Neural progenitor cell (in vitro differentiated cells): Measurements from ENCODE around the gene MPEG1. TPM values are rescaled to one million over a fixed set of nuclear protein-coding genes. Genes with fewer than 3 reads are reported as not detected.

ENCODE experiments used
- DNase-seq: peaks from one replicate; pipeline ENCODE4 v3.0.0-alpha.2; 2016; ENCODE audit warnings: low spot score
- H2AFZ ChIP-seq: fragments of 200-600 bp; sonication (generic); replicated peaks from 2 replicates; pipeline ENCODE4 v1.6.1; 2016; ENCODE audit warnings: antibody characterized with exemption
- H3F3A ChIP-seq: fragments of 200-600 bp; sonication (generic); 2 replicates; pipeline ENCODE4 v1.6.1; 2016; ENCODE audit warnings: antibody characterized with exemption, low read depth
- H3K27ac ChIP-seq: fragments of 200-600 bp; sonication (generic); 2 replicates; pipeline ENCODE4 v1.5.1; 2016; ENCODE audit warnings: mild to moderate bottlenecking
- H3K27me3 ChIP-seq: fragments of 200-600 bp; sonication (generic); 2 replicates; pipeline ENCODE4 v1.6.1; 2016; ENCODE audit warnings: mild to moderate bottlenecking, moderate library complexity
- H3K36me3 ChIP-seq: fragments of 200-600 bp; sonication (generic); 2 replicates; pipeline ENCODE4 v1.5.1; 2016
- H3K4me1 ChIP-seq: fragments of 200-600 bp; sonication (generic); 2 replicates; pipeline ENCODE4 v1.6.1; 2016; ENCODE audit warnings: mixed run types
- H3K4me2 ChIP-seq: fragments of 200-600 bp; sonication (generic); 2 replicates; pipeline ENCODE4 v1.6.1; 2016
- H3K4me3 ChIP-seq: fragments of 200-600 bp; sonication (generic); 2 replicates; pipeline ENCODE4 v1.5.1; 2016
- H3K79me2 ChIP-seq: fragments of 200-600 bp; sonication (generic); 2 replicates; pipeline ENCODE4 v1.6.1; 2016; ENCODE audit warnings: low read depth
- H3K9ac ChIP-seq: fragments of 200-600 bp; sonication (generic); 2 replicates; pipeline ENCODE4 v1.6.1; 2016
- H3K9me3 ChIP-seq: fragments of 200-600 bp; sonication (generic); 2 replicates; pipeline ENCODE4 v1.5.1; 2016; ENCODE audit warnings: low read depth
- H4K20me1 ChIP-seq: fragments of 200-600 bp; sonication (generic); 2 replicates; pipeline ENCODE4 v1.6.1; 2016; ENCODE audit warnings: low read depth
- H3K27ac Mint-ChIP-seq: 3 replicates; pipeline ENCODE4 v1.8.0; 2021; ENCODE audit warnings: mixed read lengths
- H3K27me3 Mint-ChIP-seq: 2 replicates; pipeline ENCODE4 v1.8.0; 2022; ENCODE audit warnings: low read depth, mild to moderate bottlenecking, inconsistent platforms, moderate library complexity, mixed read lengths; ENCODE audit not compliant: insufficient read depth
- H3K36me3 Mint-ChIP-seq: 3 replicates; pipeline ENCODE4 v1.8.0; 2021; ENCODE audit warnings: mixed read lengths
- H3K4me1 Mint-ChIP-seq: 3 replicates; pipeline ENCODE4 v1.8.0; 2021; ENCODE audit warnings: mixed read lengths
- H3K4me3 Mint-ChIP-seq: 3 replicates; pipeline ENCODE4 v1.8.0; 2021; ENCODE audit warnings: mild to moderate bottlenecking, moderate library complexity, mixed read lengths
- H3K9me3 Mint-ChIP-seq: 3 replicates; pipeline ENCODE4 v1.8.0; 2020; ENCODE audit warnings: mixed read lengths
- CTCF ChIP-seq: fragments of 200-600 bp; sonication (generic); IDR thresholded peaks from 2 replicates; pipeline ENCODE4 v1.5.1; 2017; ENCODE audit warnings: antibody characterized with exemption, mild to moderate bottlenecking
- EZH2 ChIP-seq: fragments of 200-600 bp; sonication (generic); IDR thresholded peaks from 2 replicates; pipeline ENCODE4 v1.6.1; 2017; ENCODE audit warnings: antibody characterized with exemption, mild to moderate bottlenecking, moderate library complexity
- EZH2phosphoT487 ChIP-seq: fragments of 200-600 bp; sonication (generic); IDR thresholded peaks from 2 replicates; pipeline ENCODE4 v1.6.1; 2017; ENCODE audit warnings: antibody characterized with exemption
- total RNA-seq: library from RNA; depleted of rRNA; stranded (reverse); fragments of >200 nt; gene quantifications from 2 replicates; pipeline ENCODE4 v1.2.3, GENCODE V29; 2015; ENCODE audit warnings: low replicate concordance

The MPEG1 gene
- total RNA-seq, 1 donor from 2014 or later: not detected

GRCh38 chr11:59205648-59206047, 7.1 kb downstream of the MPEG1 start:
- Mint-ChIP-seq H3K27me3 (peaks cover 2% of the 10 kb centered on the region), H3K4me3 (no peak overlapping the region)
- no peak overlapping the region for H3K9ac ChIP-seq

DNA sequence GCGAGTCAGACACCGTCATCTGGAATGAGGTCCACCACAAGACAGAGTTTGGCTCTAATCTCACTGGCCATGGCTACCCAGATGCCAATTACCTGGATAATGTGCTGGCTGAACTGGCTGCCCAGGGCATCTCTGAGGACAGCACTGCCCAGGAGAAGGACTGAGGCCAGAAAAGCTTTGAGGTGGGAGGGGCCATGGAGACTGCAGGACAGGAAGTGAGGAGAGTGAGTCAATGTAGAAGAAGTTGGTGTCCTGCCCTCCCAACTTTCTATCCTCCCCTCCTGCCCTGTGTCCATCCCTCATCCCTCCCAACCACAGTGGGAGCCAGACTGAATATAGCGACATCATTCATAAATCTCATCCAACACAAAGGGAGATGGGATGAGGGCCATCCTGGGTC, 8.0 kb downstream of the MPEG1 start:
- Mint-ChIP-seq H3K27me3 (peaks cover 2% of the 10 kb centered on the region), H3K4me3 (no peak overlapping the region), H3K9me3 (no peaks in the 10 kb centered on the region), H3K4me1 (peaks cover 25% of the 10 kb centered on the region), H3K27ac (peak overlapping the region; percentile 69), H3K36me3 (peaks cover 81% of the 10 kb centered on the region)
- no peaks in the 10 kb centered on the region for H4K20me1 ChIP-seq
- no peak overlapping the region for H3K9ac ChIP-seq
- no peak overlapping the region for H2AFZ ChIP-seq
- no peak overlapping the region for H3K27ac ChIP-seq
- no peaks in the 10 kb centered on the region for H3K36me3 ChIP-seq
- H3K79me2 ChIP-seq: no peaks in the 10 kb centered on the region
- no peaks in the 10 kb centered on the region for H3F3A ChIP-seq
- H3K4me1 ChIP-seq: no peaks in the 10 kb centered on the region
- no peak overlapping the region for H3K4me3 ChIP-seq
- H3K9me3 ChIP-seq: no peaks in the 10 kb centered on the region
- H3K4me2 ChIP-seq: no peak overlapping the region
- no peaks in the 10 kb centered on the region for H3K27me3 ChIP-seq
- TF ChIP-seq EZH2phosphoT487 (no peak), EZH2 (no peak), CTCF (no peak)
- DNase-seq: no peak

More at GRCh38 chr11:59205648-59206047, 7.1 kb downstream of the MPEG1 start:
- no peak overlapping the region for H3K27ac Mint-ChIP-seq
- no peaks in the 10 kb centered on the region for H4K20me1 ChIP-seq
- no peaks in the 10 kb centered on the region for H3K79me2 ChIP-seq
- no peaks in the 10 kb centered on the region for H3K9me3 ChIP-seq
- no peaks in the 10 kb centered on the region for H3F3A ChIP-seq
- H3K4me2 ChIP-seq: no peak overlapping the region
- no peaks in the 10 kb centered on the region for H3K36me3 ChIP-seq
- H3K4me1 Mint-ChIP-seq: peaks cover 25% of the 10 kb centered on the region
- H3K4me3 ChIP-seq: no peak overlapping the region
- no peaks in the 10 kb centered on the region for H3K9me3 Mint-ChIP-seq
- H3K27ac ChIP-seq: no peak overlapping the region
- DNase-seq: no peak
- H2AFZ ChIP-seq: no peak overlapping the region
- no peaks in the 10 kb centered on the region for H3K4me1 ChIP-seq
- no peaks in the 10 kb centered on the region for H3K27me3 ChIP-seq
- peaks cover 76% of the 10 kb centered on the region for H3K36me3 Mint-ChIP-seq
- TF ChIP-seq EZH2: no peak
- TF ChIP-seq CTCF: no peak
- no peak for TF ChIP-seq EZH2phosphoT487

GRCh38 chr11:59201353-59201752, 11.4 kb downstream of the MPEG1 start:
- H3K4me3 ChIP-seq: no peak overlapping the region
- H3F3A ChIP-seq: peaks cover 15% of the 10 kb centered on the region
- no peaks in the 10 kb centered on the region for H3K79me2 ChIP-seq
- no peak overlapping the region for H3K4me2 ChIP-seq
- no peaks in the 10 kb centered on the region for H4K20me1 ChIP-seq
- DNase-seq: no peak
- Mint-ChIP-seq H3K4me1 (peaks cover 17% of the 10 kb centered on the region), H3K27ac (peak overlapping the region; percentile 91), H3K27me3 (peaks cover 4% of the 10 kb centered on the region), H3K4me3 (no peak overlapping the region), H3K36me3 (peaks cover 86% of the 10 kb centered on the region), H3K9me3 (no peaks in the 10 kb centered on the region)
- no peak overlapping the region for H2AFZ ChIP-seq
- no peak for TF ChIP-seq EZH2
- TF ChIP-seq CTCF: peak; percentile 44
- H3K36me3 ChIP-seq: peaks cover 6% of the 10 kb centered on the region
- no peak overlapping the region for H3K9ac ChIP-seq
- no peaks in the 10 kb centered on the region for H3K27me3 ChIP-seq
- no peak overlapping the region for H3K27ac ChIP-seq
- H3K4me1 ChIP-seq: peaks cover 17% of the 10 kb centered on the region
- H3K9me3 ChIP-seq: no peaks in the 10 kb centered on the region

DNA sequence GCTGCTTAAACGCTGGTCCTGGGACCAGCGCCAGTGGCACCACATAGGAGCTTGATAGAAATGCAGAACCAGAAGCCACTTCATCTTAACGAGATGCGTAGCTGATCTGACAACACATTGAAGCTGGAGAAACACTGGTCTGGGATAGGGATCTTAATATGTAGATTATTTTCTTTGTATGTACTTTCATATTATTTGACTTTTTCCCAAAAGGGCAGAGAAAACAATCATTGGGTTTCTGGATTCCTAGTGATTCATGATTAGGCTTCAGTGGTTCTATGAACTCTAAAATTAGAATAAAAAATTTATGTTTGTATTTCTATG, 12.3 kb downstream of the MPEG1 start:
- H3F3A ChIP-seq: peaks cover 15% of the 10 kb centered on the region
- H2AFZ ChIP-seq: no peak overlapping the region
- no peak overlapping the region for H3K4me3 Mint-ChIP-seq
- peaks cover 87% of the 10 kb centered on the region for H3K36me3 Mint-ChIP-seq
- H3K4me3 ChIP-seq: no peak overlapping the region
- peaks cover 17% of the 10 kb centered on the region for H3K4me1 ChIP-seq
- H3K9me3 ChIP-seq: no peaks in the 10 kb centered on the region
- no peaks in the 10 kb centered on the region for H3K79me2 ChIP-seq
- H3K36me3 ChIP-seq: peaks cover 11% of the 10 kb centered on the region
- no peak for DNase-seq
- H3K4me2 ChIP-seq: no peak overlapping the region
- peaks cover 13% of the 10 kb centered on the region for H3K4me1 Mint-ChIP-seq
- no peaks in the 10 kb centered on the region for H4K20me1 ChIP-seq
- H3K27me3 Mint-ChIP-seq: peaks cover 4% of the 10 kb centered on the region
- peak overlapping the region; percentile 62 for H3K27ac Mint-ChIP-seq
- H3K9me3 Mint-ChIP-seq: peaks cover 5% of the 10 kb centered on the region
- no peaks in the 10 kb centered on the region for H3K27me3 ChIP-seq
- no peak overlapping the region for H3K9ac ChIP-seq
- TF ChIP-seq EZH2phosphoT487 (no peak), CTCF (no peak), EZH2 (no peak)
- H3K27ac ChIP-seq: no peak overlapping the region
